ENCODE measurements around the gene UBIAD1.
"Not testable (repeated sequence)": the region's sequence is repeated elsewhere in the genome, so short reads cannot be mapped to it uniquely, and the experiment has no call there.

UBIAD1 gene

GRCh38 chr1:11272832-11273594, at the start of gene UBIAD1:
Gene UBIAD1, plus strand, starts transcription at chr1:11273198. Its CDS starts 334 bp downstream, at chr1:11273532.
- DNase-seq (ENCODE audit: low read depth) = no peak

- no peak for DNase-seq (ENCODE audit: low read depth)
Measured at GRCh38 chr1:11227106-11228077, 45.6 kb upstream of the UBIAD1 start.

GRCh38 chr1:11229203-11229602, 43.8 kb upstream of the UBIAD1 start:
- no peak for DNase-seq (ENCODE audit: low read depth)

GRCh38 chr1:11233208-11233607, 39.8 kb upstream of the UBIAD1 start:
- DNase-seq (ENCODE audit: low read depth) = no peak

- DNase-seq (ENCODE audit: low read depth) = no peak
Measured at GRCh38 chr1:11237356-11237755, 35.6 kb upstream of the UBIAD1 start.

- no peak for DNase-seq (ENCODE audit: low read depth)
Measured at GRCh38 chr1:11238311-11238710, 34.7 kb upstream of the UBIAD1 start.

DNA sequence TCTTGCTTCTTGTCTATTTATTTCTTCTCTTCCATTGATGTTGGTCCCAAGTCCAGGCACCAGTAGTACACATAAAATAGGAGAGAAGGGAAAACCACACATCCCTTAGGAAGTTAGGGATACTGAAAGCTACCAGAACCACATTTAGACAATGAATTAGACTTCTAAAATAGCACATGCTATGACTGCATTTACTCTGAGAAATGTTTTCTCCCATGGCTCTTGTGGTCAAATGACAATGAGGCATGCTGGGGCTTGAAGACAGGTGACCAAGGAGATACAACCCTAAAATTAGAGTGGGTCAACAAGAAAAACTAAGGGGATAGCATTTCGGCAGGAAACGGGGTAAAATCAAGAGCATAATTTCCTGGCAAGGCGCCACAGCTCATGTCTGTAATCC, 27.8 kb upstream of the UBIAD1 start:
- DNase-seq (ENCODE audit: low read depth) = no peak

DNA sequence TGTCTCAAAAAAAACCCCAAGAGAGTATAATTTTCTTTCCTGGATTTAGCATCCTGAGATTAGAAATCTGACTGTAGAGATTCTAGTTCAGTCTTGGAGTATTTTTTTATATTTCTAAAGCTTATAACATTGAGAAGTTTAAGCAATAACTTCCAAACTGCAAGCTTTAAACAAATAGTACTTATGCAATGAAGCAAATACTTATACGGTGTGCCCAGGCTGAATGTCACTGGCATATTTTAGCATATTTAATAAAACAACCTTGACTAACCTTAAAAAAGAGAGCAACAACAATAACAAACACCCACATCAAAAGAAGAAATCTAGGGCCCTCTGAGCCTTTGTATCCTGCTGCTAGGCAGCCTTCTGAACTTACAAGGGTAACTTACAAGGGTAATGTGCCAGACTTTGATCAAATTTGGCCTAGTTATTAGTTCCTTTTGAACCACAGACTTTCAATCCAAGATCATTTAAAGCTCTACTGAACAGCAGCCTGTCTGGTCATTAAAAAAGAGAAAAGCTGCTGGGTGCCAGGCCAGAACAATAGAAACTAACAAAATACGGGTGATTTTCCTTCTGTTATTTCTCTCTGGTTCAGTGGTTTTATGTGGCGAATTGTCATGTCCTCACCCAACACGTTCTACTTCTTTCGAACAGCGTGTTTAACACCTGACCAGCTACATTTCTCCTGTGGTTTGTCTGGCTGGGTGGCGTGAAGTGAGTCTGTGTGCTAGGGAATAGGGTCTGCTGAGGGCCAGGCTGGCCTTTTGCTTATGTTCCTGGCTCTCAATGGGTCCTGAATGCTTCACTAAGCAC, 26.9 kb upstream of the UBIAD1 start:
- no peak for DNase-seq (ENCODE audit: low read depth)

GRCh38 chr1:11248169-11248568, 24.8 kb upstream of the UBIAD1 start:
- DNase-seq (ENCODE audit: low read depth) = no peak

GRCh38 chr1:11252538-11252937, 20.5 kb upstream of the UBIAD1 start:
- no peak for DNase-seq (ENCODE audit: low read depth)

GRCh38 chr1:11253226-11253625, 19.8 kb upstream of the UBIAD1 start:
- no peak for DNase-seq (ENCODE audit: low read depth)

GRCh38 chr1:11256299-11256698, 16.7 kb upstream of the UBIAD1 start:
- no peak for DNase-seq (ENCODE audit: low read depth)

GRCh38 chr1:11262171-11263049, 10.6 kb upstream of the UBIAD1 start, which contains the start of gene MTOR:
Gene MTOR, minus strand, starts transcription at chr1:11262551. Its CDS starts 3,142 bp downstream, at chr1:11259409.
- peak; percentile 99 for DNase-seq (ENCODE audit: low read depth)

DNA sequence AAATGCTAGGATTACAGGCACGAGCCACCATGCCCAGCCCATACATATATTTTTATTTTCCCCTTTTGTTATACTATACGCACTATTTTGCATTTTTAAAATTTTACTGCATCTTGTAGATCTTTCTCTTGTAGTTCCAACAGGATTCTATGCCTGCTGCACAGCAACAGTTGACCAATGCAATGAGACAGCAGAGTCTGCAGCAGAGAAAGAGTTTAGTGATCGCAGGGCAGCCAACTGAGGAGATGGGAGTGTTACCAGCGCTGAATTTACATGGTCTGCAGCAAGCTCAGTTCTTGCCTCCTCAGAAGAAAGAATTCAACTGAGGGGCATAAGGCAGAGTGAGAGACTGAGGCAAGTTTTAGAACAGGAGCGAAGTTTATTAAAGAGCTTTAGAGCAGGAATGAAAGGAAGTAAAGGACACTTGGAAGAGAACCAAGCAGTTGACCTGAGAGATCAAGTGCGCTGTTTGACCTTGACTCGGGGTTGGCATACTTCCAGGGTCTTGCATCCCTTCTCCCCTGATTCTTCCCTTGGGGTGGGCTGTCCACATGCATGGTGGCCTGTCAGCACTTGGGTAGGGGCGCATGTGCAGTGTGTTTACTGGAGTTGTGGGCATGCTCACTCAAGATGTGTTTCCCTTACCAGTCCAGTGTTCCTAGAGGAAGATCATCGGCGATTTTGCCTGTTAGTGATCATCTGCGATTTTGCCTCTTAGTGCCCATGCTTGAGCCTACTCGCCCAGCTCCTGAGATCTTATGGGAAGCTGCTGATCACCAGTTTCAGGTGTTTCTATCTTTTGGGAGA, 6.5 kb upstream of the UBIAD1 start:
- DNase-seq (ENCODE audit: low read depth) = no peak

GRCh38 chr1:11267350-11268337, 5.4 kb upstream of the UBIAD1 start:
- DNase-seq (ENCODE audit: low read depth) = not testable (repeated sequence)

GRCh38 chr1:11272544-11272831, 510 bp upstream of the UBIAD1 start:
- no peak for DNase-seq (ENCODE audit: low read depth)

- no peak for DNase-seq (ENCODE audit: low read depth)
Measured at GRCh38 chr1:11273595-11274234, 717 bp downstream of the UBIAD1 start.

DNA sequence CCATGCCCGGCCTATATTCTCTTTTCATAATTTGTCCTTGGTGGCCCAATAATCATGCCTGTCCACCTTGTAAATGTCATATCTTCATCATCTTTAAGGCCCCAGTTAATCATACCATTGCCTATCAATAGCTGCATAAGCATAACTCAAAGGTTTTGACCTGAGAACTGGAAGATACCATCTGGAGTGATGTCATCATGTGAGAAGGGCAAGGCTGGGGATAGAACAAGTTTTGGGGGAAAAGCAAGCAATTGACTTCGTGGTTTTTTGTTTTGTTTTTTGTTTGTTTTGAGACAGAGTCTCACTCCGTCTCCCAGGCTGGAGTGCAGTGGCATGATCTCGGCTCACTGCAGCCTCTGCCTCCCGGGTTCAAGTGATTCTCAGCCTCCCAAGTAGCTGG, 6.2 kb downstream of the UBIAD1 start:
- DNase-seq (ENCODE audit: low read depth) = no peak

DNA sequence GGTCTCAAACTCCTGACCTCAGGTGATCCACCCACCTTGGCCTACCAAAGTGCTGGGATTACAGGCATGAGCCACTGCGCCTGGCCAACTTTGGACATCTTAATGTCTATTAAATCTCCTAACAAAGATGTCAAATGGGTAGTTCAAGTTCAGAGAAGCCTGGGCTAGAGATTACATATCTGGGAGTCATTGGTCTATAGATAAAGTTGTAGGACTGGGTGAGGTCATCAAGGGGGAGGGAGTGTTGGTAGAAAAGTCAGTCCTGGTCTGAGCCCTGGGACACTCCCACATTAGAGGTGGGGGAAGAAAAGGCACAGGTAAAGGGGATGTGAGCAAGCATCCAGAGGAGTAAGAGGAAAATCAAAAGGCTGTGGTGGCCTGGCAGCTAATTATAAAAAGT, 6.6 kb downstream of the UBIAD1 start:
- DNase-seq (ENCODE audit: low read depth) = no peak

All from GM04503 (cell line).